HS-27A (cell line): ENCODE results near the gene AQP2.

Experiments used
- DNase-seq: peaks from one replicate; pipeline ENCODE4 v3.0.0-alpha.2; 2012; ENCODE audit warnings: low read depth, missing footprints

The AQP2 gene

GRCh38 chr12:49955899-49956662 lies 5.5 kb downstream of the AQP2 start:
- no peak for DNase-seq

- no peak for DNase-seq
Measured at GRCh38 chr12:49956663-49957569, 6.4 kb downstream of the AQP2 start.

- no peak for DNase-seq
Measured at GRCh38 chr12:49957570-49957967, 7.0 kb downstream of the AQP2 start.

- DNase-seq = peak; percentile 73
Measured at GRCh38 chr12:49959685-49960473, 9.3 kb downstream of the AQP2 start.

GRCh38 chr12:49960474-49961110 lies 10.1 kb downstream of the AQP2 start:
- DNase-seq = no peak

- DNase-seq = no peak
Measured at GRCh38 chr12:49961111-49961922, 10.8 kb downstream of the AQP2 start, which contains the start of gene AQP5. Gene AQP5 (plus strand): TSS chr12:49961872. CDS start chr12:49962018, 146 bp downstream.

GRCh38 chr12:49961993-49962764 lies 11.6 kb downstream of the AQP2 start:
- DNase-seq = no peak

GRCh38 chr12:49962861-49963765 lies 12.6 kb downstream of the AQP2 start:
- DNase-seq = peak; percentile 74

GRCh38 chr12:49963976-49964815 lies 13.7 kb downstream of the AQP2 start:
- no peak for DNase-seq

GRCh38 chr12:49964849-49965624 lies 14.5 kb downstream of the AQP2 start:
- DNase-seq = no peak

GRCh38 chr12:49965836-49966235 lies 15.3 kb downstream of the AQP2 start:
- no peak for DNase-seq

GRCh38 chr12:49966511-49967041 lies 16.0 kb downstream of the AQP2 start:
- DNase-seq = no peak

- peak; percentile 72 for DNase-seq
Measured at GRCh38 chr12:49967042-49967776, 16.7 kb downstream of the AQP2 start.

GRCh38 chr12:49967777-49968250 lies 17.3 kb downstream of the AQP2 start:
- no peak for DNase-seq

GRCh38 chr12:49968471-49968870 lies 17.9 kb downstream of the AQP2 start:
- no peak for DNase-seq

- no peak for DNase-seq
Measured at GRCh38 chr12:49969027-49969426, 18.5 kb downstream of the AQP2 start.
